HUES6 (cell line): Measurements from ENCODE around the gene SARS1.

ENCODE experiments used
- H3K27ac ChIP-seq: 2 replicates; pipeline ENCODE4 v1.7.0; 2013; ENCODE audit warnings: low read depth, mild to moderate bottlenecking, low read length, inconsistent platforms
- H3K27me3 ChIP-seq: 2 replicates; pipeline ENCODE4 v1.6.1; 2013; ENCODE audit warnings: low read length; ENCODE audit not compliant: control insufficient read depth, insufficient read depth
- H3K36me3 ChIP-seq: 2 replicates; pipeline ENCODE4 v1.6.1; 2013; ENCODE audit warnings: low read length; ENCODE audit not compliant: control insufficient read depth, insufficient read depth
- H3K4me1 ChIP-seq: 2 replicates; pipeline ENCODE4 v1.6.1; 2013; ENCODE audit warnings: low read length; ENCODE audit not compliant: control insufficient read depth, insufficient read depth
- H3K4me3 ChIP-seq: 2 replicates; pipeline ENCODE4 v1.5.1; 2013; ENCODE audit warnings: low read depth, low read length
- H3K9ac ChIP-seq: one replicate; pipeline ENCODE4 v1.6.1; 2013; ENCODE audit warnings: mild to moderate bottlenecking, low read length
- H3K9me3 ChIP-seq: 2 replicates; pipeline ENCODE4 v1.6.1; 2013; ENCODE audit warnings: low read depth, low read length; ENCODE audit not compliant: control insufficient read depth, insufficient read depth

The SARS1 gene

GRCh38 chr1:109193653-109194590 lies 19.8 kb upstream of the SARS1 start:
- Histone ChIP-seq H3K4me3 (no peak overlapping the region), H3K9me3 (no peaks in the 10 kb centered on the region), H3K27ac (no peak overlapping the region), H3K36me3 (no peaks in the 10 kb centered on the region), H3K4me1 (peaks cover 9% of the 10 kb centered on the region; the same call in 1 of the 2 replicates), H3K27me3 (no peaks in the 10 kb centered on the region), H3K9ac (no peak overlapping the region)

- Histone ChIP-seq H3K4me1 (peaks cover 9% of the 10 kb centered on the region; the same call in 1 of the 2 replicates), H3K9ac (no peak overlapping the region), H3K27me3 (no peaks in the 10 kb centered on the region), H3K4me3 (no peak overlapping the region), H3K27ac (no peak overlapping the region), H3K9me3 (no peaks in the 10 kb centered on the region), H3K36me3 (no peaks in the 10 kb centered on the region)
Observed at GRCh38 chr1:109197158-109198042, 16.3 kb upstream of the SARS1 start.

GRCh38 chr1:109198043-109198695 lies 15.5 kb upstream of the SARS1 start:
- no peaks in the 10 kb centered on the region for H3K27me3 ChIP-seq
- H3K9me3 ChIP-seq: no peaks in the 10 kb centered on the region
- H3K36me3 ChIP-seq: no peaks in the 10 kb centered on the region
- H3K27ac ChIP-seq: no peak overlapping the region
- H3K4me3 ChIP-seq: no peak overlapping the region
- peaks cover 9% of the 10 kb centered on the region; the same call in 1 of the 2 replicates for H3K4me1 ChIP-seq
- no peak overlapping the region for H3K9ac ChIP-seq

GRCh38 chr1:109198745-109199144 lies 15.0 kb upstream of the SARS1 start:
- Histone ChIP-seq H3K27me3 (no peaks in the 10 kb centered on the region), H3K27ac (no peak overlapping the region), H3K4me3 (no peak overlapping the region), H3K9ac (no peak overlapping the region), H3K36me3 (no peaks in the 10 kb centered on the region), H3K4me1 (peaks cover 9% of the 10 kb centered on the region; the same call in 1 of the 2 replicates), H3K9me3 (no peaks in the 10 kb centered on the region)

- Histone ChIP-seq H3K27me3 (no peaks in the 10 kb centered on the region), H3K9ac (no peak overlapping the region), H3K4me3 (no peak overlapping the region), H3K9me3 (no peaks in the 10 kb centered on the region), H3K36me3 (no peaks in the 10 kb centered on the region), H3K4me1 (peaks cover 9% of the 10 kb centered on the region; the same call in 1 of the 2 replicates), H3K27ac (no peak overlapping the region)
Observed at GRCh38 chr1:109199710-109200109, 14.0 kb upstream of the SARS1 start.

GRCh38 chr1:109201123-109201703 lies 12.5 kb upstream of the SARS1 start:
- H3K4me3 ChIP-seq: no peak overlapping the region
- no peaks in the 10 kb centered on the region for H3K9me3 ChIP-seq
- no peaks in the 10 kb centered on the region for H3K36me3 ChIP-seq
- H3K4me1 ChIP-seq: peaks cover 9% of the 10 kb centered on the region; the same call in 1 of the 2 replicates
- no peaks in the 10 kb centered on the region for H3K27me3 ChIP-seq
- no peak overlapping the region for H3K27ac ChIP-seq
- H3K9ac ChIP-seq: no peak overlapping the region

- H3K4me3 ChIP-seq: no peak overlapping the region
- no peak overlapping the region for H3K9ac ChIP-seq
- H3K27ac ChIP-seq: no peak overlapping the region
- H3K9me3 ChIP-seq: no peaks in the 10 kb centered on the region
- no peaks in the 10 kb centered on the region for H3K4me1 ChIP-seq
- H3K27me3 ChIP-seq: no peaks in the 10 kb centered on the region
- H3K36me3 ChIP-seq: no peaks in the 10 kb centered on the region
Observed at GRCh38 chr1:109204484-109204883, 9.2 kb upstream of the SARS1 start.

GRCh38 chr1:109206339-109206738 lies 7.4 kb upstream of the SARS1 start:
- Histone ChIP-seq H3K27me3 (no peaks in the 10 kb centered on the region), H3K4me1 (no peaks in the 10 kb centered on the region), H3K9ac (no peak overlapping the region), H3K9me3 (no peaks in the 10 kb centered on the region), H3K27ac (no peak overlapping the region), H3K4me3 (no peak overlapping the region), H3K36me3 (no peaks in the 10 kb centered on the region)

- H3K9me3 ChIP-seq: no peaks in the 10 kb centered on the region
- H3K4me1 ChIP-seq: no peaks in the 10 kb centered on the region
- H3K27me3 ChIP-seq: no peaks in the 10 kb centered on the region
- no peak overlapping the region for H3K4me3 ChIP-seq
- H3K27ac ChIP-seq: no peak overlapping the region
- H3K36me3 ChIP-seq: no peaks in the 10 kb centered on the region
- H3K9ac ChIP-seq: no peak overlapping the region
Observed at GRCh38 chr1:109207467-109208103, 6.1 kb upstream of the SARS1 start.

- Histone ChIP-seq H3K4me3 (no peak overlapping the region), H3K9ac (no peak overlapping the region), H3K27me3 (no peaks in the 10 kb centered on the region)
Observed at GRCh38 chr1:109208394-109208793, 5.3 kb upstream of the SARS1 start.

More at GRCh38 chr1:109208394-109208793, 5.3 kb upstream of the SARS1 start:
- no peaks in the 10 kb centered on the region for H3K9me3 ChIP-seq
- H3K36me3 ChIP-seq: no peaks in the 10 kb centered on the region
- no peak overlapping the region for H3K27ac ChIP-seq
- H3K4me1 ChIP-seq: peaks cover 3% of the 10 kb centered on the region; the same call in 1 of the 2 replicates
